Tibial nerve (tissue), 4 donors: ENCODE results near the gene TIPIN.

ENCODE experiments used
- CTCF ChIP-seq, 5 experiments: fragments of 200-600 bp in 3 of 5; fragments of 450-650 bp in 2 of 5; sonication (generic) in 3 of 5; IDR thresholded peaks; one replicate each; pipeline ENCODE4 v1.5.1; 2016 to 2019; ENCODE audit warnings: antibody characterized with exemption in 5 of 5, mild to moderate bottlenecking in 3 of 5, moderate library complexity in 2 of 5
- EP300 ChIP-seq, 2 donors: sonication (generic); formaldehyde crosslinking; IDR thresholded peaks; one replicate each; pipeline ENCODE4 v1.6.1; 2017; ENCODE audit warnings: antibody characterized with exemption in 2 of 2, mild to moderate bottlenecking in 1 of 2
- POLR2A ChIP-seq, 2 donors: fragments of 450-650 bp; IDR thresholded peaks; one replicate each; pipeline ENCODE4 v1.6.1; 2017; ENCODE audit warnings: antibody characterized with exemption in 2 of 2, mild to moderate bottlenecking in 2 of 2, moderate library complexity in 2 of 2

- TF ChIP-seq CTCF (IDR thresholded peaks at IDR 0.05): no peak
- TF ChIP-seq EP300 (IDR thresholded peaks at IDR 0.05): no peak
- TF ChIP-seq POLR2A (IDR thresholded peaks at IDR 0.05): no peak
These were observed 63.7 kb downstream of the TIPIN start for GRCh38 chr15:66292571-66293418.
